IMR-90 (cell line): Measurements from ENCODE around the gene DNTTIP2. TPM values are rescaled to one million over a fixed set of nuclear protein-coding genes. Genes with fewer than 3 reads are reported as not detected.

Source experiments
- ATAC-seq: fragments of 200-7000 bp; cut with Tn5 transposase; 2 replicates; pipeline ENCODE4 v1.9.1; 2020; ENCODE audit warnings: low read depth, mild to moderate bottlenecking, moderate library complexity
- BruUV-seq: library from RNA; stranded (reverse); fragments of 400-500 nt; replicated peaks from 2 replicates; lab custom pipeline; 2021; lab: Mats Ljungman, UMichigan
- CTCF ChIA-PET: fragments of 300-600 bp; formaldehyde crosslinking; extraction: SDS; loops from one replicate; lab custom pipeline; 2021; ENCODE audit warnings: antibody characterized with exemption; lab: Yijun Ruan, JAX
- POLR2A ChIA-PET: fragments of 300-600 bp; sonication (Branson Sonifier 250); formaldehyde crosslinking; loops from one replicate; lab custom pipeline; 2022; ENCODE audit warnings: antibody characterized with exemption; ENCODE audit not compliant: unreplicated experiment; lab: Charles Lee
- DNase-seq: peaks from one replicate; pipeline ENCODE4 v3.0.0; 2013
- H2AFZ ChIP-seq: replicated peaks from 2 replicates; pipeline ENCODE3; 2013; ENCODE audit warnings: low read length, mild to moderate bottlenecking; ENCODE audit not compliant: poor library complexity
- H2AK5ac ChIP-seq: 2 replicates; pipeline ENCODE4 v1.6.1; 2013; ENCODE audit warnings: low read depth, low read length, inconsistent platforms
- H2AK9ac ChIP-seq: replicated peaks from 2 replicates; pipeline ENCODE3; 2013; ENCODE audit warnings: mild to moderate bottlenecking, low read depth, low read length, moderate library complexity; ENCODE audit not compliant: poor library complexity
- H2BK120ac ChIP-seq: 2 replicates; pipeline ENCODE4 v1.6.1; 2013; ENCODE audit warnings: low read depth, low read length, inconsistent platforms
- H2BK15ac ChIP-seq: 3 replicates; pipeline ENCODE4 v1.6.1; 2013; ENCODE audit warnings: low read depth, low read length, inconsistent platforms
- H2BK20ac ChIP-seq: 2 replicates; pipeline ENCODE4 v1.6.1; 2013; ENCODE audit warnings: low read depth, mild to moderate bottlenecking, inconsistent platforms, low read length, moderate library complexity
- H2BK5ac ChIP-seq: 2 replicates; pipeline ENCODE4 v1.6.1; 2013; ENCODE audit warnings: mild to moderate bottlenecking, low read depth, low read length, inconsistent platforms; ENCODE audit not compliant: poor library complexity, severe bottlenecking
- H3K14ac ChIP-seq: replicated peaks from 2 replicates; pipeline ENCODE4 v1.6.1; 2013; ENCODE audit warnings: low read depth, low read length, inconsistent platforms
- H3K18ac ChIP-seq: 2 replicates; pipeline ENCODE4 v1.6.1; 2013; ENCODE audit warnings: low read depth, low read length, control low read depth
- H3K23ac ChIP-seq: 2 replicates; pipeline ENCODE4 v1.6.1; 2013; ENCODE audit warnings: low read depth, low read length, inconsistent platforms
- H3K27ac ChIP-seq: 2 replicates; pipeline ENCODE4 v1.5.1; 2013; ENCODE audit warnings: mild to moderate bottlenecking, control low read depth, low read length; ENCODE audit not compliant: insufficient read depth
- H3K27me3 ChIP-seq: 2 replicates; pipeline ENCODE4 v1.6.1; 2013; ENCODE audit warnings: low read length; ENCODE audit not compliant: control insufficient read depth, insufficient read depth
- H3K36me3 ChIP-seq: 2 replicates; pipeline ENCODE4 v1.6.1; 2013; ENCODE audit warnings: low read length, mixed read lengths; ENCODE audit not compliant: control insufficient read depth, insufficient read depth
- H3K4ac ChIP-seq: 2 replicates; pipeline ENCODE4 v1.6.1; 2013; ENCODE audit warnings: low read depth, low read length, inconsistent platforms
- H3K4me1 ChIP-seq: 2 replicates; pipeline ENCODE4 v1.6.1; 2013; ENCODE audit warnings: low read length, mixed read lengths; ENCODE audit not compliant: control insufficient read depth, insufficient read depth
- H3K4me2 ChIP-seq: 2 replicates; pipeline ENCODE4 v1.6.1; 2013; ENCODE audit warnings: low read depth, mild to moderate bottlenecking, control low read depth, low read length, moderate library complexity
- H3K4me3 ChIP-seq: 2 replicates; pipeline ENCODE4 v1.5.1; 2013; ENCODE audit warnings: low read depth, mild to moderate bottlenecking, control low read depth, low read length, moderate library complexity; ENCODE audit not compliant: insufficient read depth
- H3K56ac ChIP-seq: 2 replicates; pipeline ENCODE4 v1.6.1; 2013; ENCODE audit warnings: low read length, inconsistent platforms; ENCODE audit not compliant: insufficient read depth; ENCODE audit errors: extremely low read depth
- H3K79me1 ChIP-seq, 2 experiments: 2 replicates each; pipeline ENCODE4 v1.6.1; 2013; ENCODE audit warnings: low read length in 2 of 2, inconsistent platforms in 1 of 2, low read depth in 1 of 2
- H3K9ac ChIP-seq: 2 replicates; pipeline ENCODE4 v1.6.1; 2013; ENCODE audit warnings: low read depth, low read length, control low read depth
- H3K9me1 ChIP-seq: 2 replicates; pipeline ENCODE4 v1.6.1; 2013; ENCODE audit warnings: low read length, inconsistent platforms; ENCODE audit not compliant: insufficient read depth
- H3K9me3 ChIP-seq: 2 replicates; pipeline ENCODE4 v1.6.1; 2013; ENCODE audit warnings: low read length; ENCODE audit not compliant: control insufficient read depth, insufficient read depth
- H4K20me1 ChIP-seq: 2 replicates; pipeline ENCODE4 v1.6.1; 2013; ENCODE audit warnings: low read length, inconsistent platforms; ENCODE audit not compliant: insufficient read depth
- H4K5ac ChIP-seq: 2 replicates; pipeline ENCODE4 v1.6.1; 2013; ENCODE audit warnings: mild to moderate bottlenecking, low read depth, low read length, control low read depth
- H4K8ac ChIP-seq, 2 experiments: 2 replicates each; pipeline ENCODE4 v1.6.1; 2013; ENCODE audit warnings: low read depth in 2 of 2, low read length in 2 of 2, control low read depth in 1 of 2, inconsistent platforms in 1 of 2
- H4K91ac ChIP-seq: 2 replicates; pipeline ENCODE4 v1.6.1; 2013; ENCODE audit warnings: low read depth, low read length, inconsistent platforms; ENCODE audit not compliant: insufficient read depth
- BHLHE40 ChIP-seq: fragments of 150-350 bp; IDR thresholded peaks from 2 replicates; pipeline ENCODE4 v1.6.1; 2016; ENCODE audit warnings: mild to moderate bottlenecking, low read depth, low read length
- CEBPB ChIP-seq: IDR thresholded peaks from 2 replicates; pipeline ENCODE4 v1.6.1; 2012; ENCODE audit warnings: low read depth, low read length, improper control_type of control experiment
- CHD1 ChIP-seq: IDR thresholded peaks from 2 replicates; pipeline ENCODE4 v1.6.1; 2012; ENCODE audit warnings: low read depth, low read length, improper control_type of control experiment
- FOS ChIP-seq: fragments of 150-350 bp; IDR thresholded peaks from 2 replicates; pipeline ENCODE4 v1.6.1; 2016; ENCODE audit warnings: low read depth, low read length
- MAFK ChIP-seq: IDR thresholded peaks from 2 replicates; pipeline ENCODE4 v1.6.1; 2012; ENCODE audit warnings: low read depth, low read length, improper control_type of control experiment
- MAZ ChIP-seq: IDR thresholded peaks from 2 replicates; pipeline ENCODE4 v1.6.1; 2012; ENCODE audit warnings: low read depth, mild to moderate bottlenecking, low read length, improper control_type of control experiment, moderate library complexity, borderline replicate concordance
- MXI1 ChIP-seq: IDR thresholded peaks from 2 replicates; pipeline ENCODE4 v1.6.1; 2012; ENCODE audit warnings: low read depth, mild to moderate bottlenecking, low read length, moderate library complexity, borderline replicate concordance
- NFE2L2 ChIP-seq: fragments of 150-350 bp; IDR thresholded peaks from 2 replicates; pipeline ENCODE4 v1.6.1; 2016; ENCODE audit warnings: low read depth, mild to moderate bottlenecking, low read length
- POLR2A ChIP-seq: IDR thresholded peaks from 2 replicates; pipeline ENCODE4 v1.6.1; 2012; ENCODE audit warnings: mild to moderate bottlenecking, low read depth, low read length
- RAD21 ChIP-seq: IDR thresholded peaks from 2 replicates; pipeline ENCODE4 v1.6.1; 2012; ENCODE audit warnings: low read length, improper control_type of control experiment
- RCOR1 ChIP-seq: IDR thresholded peaks from 2 replicates; pipeline ENCODE4 v1.6.1; 2012; ENCODE audit warnings: mild to moderate bottlenecking, low read length, improper control_type of control experiment; ENCODE audit not compliant: insufficient replicate concordance
- RFX5 ChIP-seq: IDR thresholded peaks from 2 replicates; pipeline ENCODE4 v1.8.0; 2012; ENCODE audit warnings: low read depth, mild to moderate bottlenecking, low read length, moderate library complexity
- SMC3 ChIP-seq: fragments of 150-350 bp; IDR thresholded peaks from 2 replicates; pipeline ENCODE4 v1.6.1; 2016; ENCODE audit warnings: low read depth, mild to moderate bottlenecking, antibody characterized with exemption, low read length, moderate library complexity
- WGBS, 2 experiments: methylation state at CpG; one replicate each; pipeline versions ENCODE4 v1.1.5 to v1.1.7; 2013; ENCODE audit warnings: missing lambda C conversion rate in 2 of 2; ENCODE audit not compliant: insufficient read length in 1 of 2; ENCODE audit errors: extremely low coverage in 2 of 2; 5-methylcytosine and 5-hydroxymethylcytosine counted together
- dilution Hi-C: fragments of 300-500 bp; cut with HindIII; formaldehyde crosslinking; loops from one replicate; pipeline ENCODE4 v1.14.3; 2018; ENCODE audit warnings: low sequenced_read_pairs; ENCODE audit not compliant: unreplicated experiment
- in situ Hi-C: fragments of 300-500 bp; cut with MboI; formaldehyde crosslinking; loops from 3 replicates; pipeline ENCODE4 v1.14.3; 2019; ENCODE audit warnings: low sequenced_read_pairs, inconsistent platforms, mixed read lengths
- intact Hi-C: fragments of 100-400 bp; cut with micrococcal nuclease; formaldehyde crosslinking; loops from 2 replicates; pipeline ENCODE4 v1.10.0; 2022
- polyA plus RNA-seq, 3 experiments: library from polyadenylated mRNA; depleted of rRNA; stranded (reverse); fragments of >200 nt; gene quantifications; 2 replicates each; pipeline ENCODE4 v1.2.3, GENCODE V29; 2012; ENCODE audit warnings: low replicate concordance in 1 of 3
- total RNA-seq: library from RNA; depleted of rRNA; stranded (reverse); fragments of >200 nt; gene quantifications from 2 replicates; pipeline ENCODE4 v1.2.3, GENCODE V29; 2012
- TF ChIP-seq, protein P1 (sequence below): fragments of 150-350 bp; IDR thresholded peaks from 2 replicates; pipeline ENCODE4 v1.6.1; 2016; ENCODE audit warnings: low read depth, mild to moderate bottlenecking, low read length, moderate library complexity, borderline replicate concordance
- TF ChIP-seq, protein P2 (sequence below): fragments of 150-350 bp; IDR thresholded peaks from 2 replicates; pipeline ENCODE4 v1.6.1; 2017; ENCODE audit warnings: mild to moderate bottlenecking, antibody characterized with exemption, low read length, low read depth

DNTTIP2 gene
- total and polyA plus RNA-seq, 2 of the 4 experiments (the other 2 are of a cell fraction) = 14.2 to 24.4 TPM

DNA sequence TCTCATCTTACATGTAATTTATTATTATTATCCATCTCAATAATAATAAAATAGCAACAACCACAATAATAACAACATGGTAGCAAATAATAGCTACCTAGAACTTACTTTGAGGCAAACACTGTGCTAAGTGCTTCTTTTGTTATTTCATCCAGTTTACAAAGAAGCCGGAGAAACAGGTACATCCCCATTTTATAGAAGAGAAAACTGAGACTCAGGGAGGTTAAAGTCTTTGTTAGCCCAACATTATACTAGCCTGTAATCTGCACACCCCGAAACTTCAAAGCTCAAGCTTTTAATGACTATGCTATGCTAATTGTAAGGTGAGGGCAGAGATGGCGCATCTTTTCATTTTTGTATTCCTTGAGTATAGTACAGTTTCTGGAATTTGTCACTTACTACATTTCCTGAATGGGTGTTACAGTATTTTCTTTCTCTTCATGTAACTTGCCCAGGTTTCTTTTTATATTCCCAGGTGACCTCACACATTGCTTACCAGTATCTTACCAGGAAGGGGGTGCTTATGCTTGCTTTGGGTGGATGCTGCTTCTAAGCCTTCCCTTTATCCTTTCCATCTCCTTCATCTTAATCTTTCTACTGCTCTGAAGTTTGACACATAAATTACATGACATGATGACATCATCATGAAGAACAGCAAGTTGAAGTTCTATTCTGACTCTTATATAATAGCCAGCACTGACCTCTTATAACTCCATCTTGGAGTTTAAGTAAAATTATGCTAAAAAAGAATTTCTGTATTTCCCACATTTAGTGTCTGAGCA is 21.9 kb upstream of the DNTTIP2 start:
- H2BK5ac ChIP-seq = no peak overlapping the region
- no peak overlapping the region for H4K5ac ChIP-seq
- no peak overlapping the region for H2BK120ac ChIP-seq
- H4K20me1 ChIP-seq = peaks cover 20% of the 10 kb centered on the region; the same call in 1 of the 2 replicates
- DNase-seq = no peak
- no peak overlapping the region for H3K56ac ChIP-seq
- H2AFZ ChIP-seq = no peak overlapping the region
- H2AK9ac ChIP-seq = no peak overlapping the region
- no peak overlapping the region for H3K23ac ChIP-seq
- ChIA-PET CTCF (no interaction called here), POLR2A (no interaction called here)
- peaks cover 3% of the 10 kb centered on the region; the same call in 1 of the 2 replicates for H3K4me1 ChIP-seq
- H3K27ac ChIP-seq = no peak overlapping the region
- H3K9me1 ChIP-seq = peaks cover 3% of the 10 kb centered on the region; the same call in 1 of the 2 replicates
- peaks cover 17 to 47% of the 10 kb centered on the region in 2 experiments; a peak in 3 of 4 replicates for H3K79me1 ChIP-seq
- no peak overlapping the region for H3K9ac ChIP-seq
- no peak overlapping the region for H3K4ac ChIP-seq
- dilution Hi-C loops (no loop called here), in situ Hi-C loops (no loop called here), intact Hi-C loops (loop anchor here (10.0 kb wide), 2 partner anchors 334 to 904 kb away; partner anchors contain the start of gene ARHGAP29)
- no peak overlapping the region for H3K4me2 ChIP-seq
- no CpG with 5 or more reads among the region's 3 CpGs for WGBS, 2 experiments
- no peak overlapping the region for H4K91ac ChIP-seq
- H2BK20ac ChIP-seq = no peak overlapping the region
- no peak overlapping the region for H4K8ac ChIP-seq
- H3K27me3 ChIP-seq = no peaks in the 10 kb centered on the region
- H3K9me3 ChIP-seq = no peaks in the 10 kb centered on the region
- no peak overlapping the region for H2BK15ac ChIP-seq
- no peak overlapping the region for H3K18ac ChIP-seq
- no TSS peak for BruUV-seq
- H2AK5ac ChIP-seq = no peak overlapping the region
- ATAC-seq = no peak
- no peak overlapping the region for H3K14ac ChIP-seq
- H3K36me3 ChIP-seq = peaks cover 19% of the 10 kb centered on the region
- H3K4me3 ChIP-seq = no peak overlapping the region
- no peak for TF ChIP-seq RFX5
- no peak for TF ChIP-seq CEBPB
- TF ChIP-seq, protein P1, sequence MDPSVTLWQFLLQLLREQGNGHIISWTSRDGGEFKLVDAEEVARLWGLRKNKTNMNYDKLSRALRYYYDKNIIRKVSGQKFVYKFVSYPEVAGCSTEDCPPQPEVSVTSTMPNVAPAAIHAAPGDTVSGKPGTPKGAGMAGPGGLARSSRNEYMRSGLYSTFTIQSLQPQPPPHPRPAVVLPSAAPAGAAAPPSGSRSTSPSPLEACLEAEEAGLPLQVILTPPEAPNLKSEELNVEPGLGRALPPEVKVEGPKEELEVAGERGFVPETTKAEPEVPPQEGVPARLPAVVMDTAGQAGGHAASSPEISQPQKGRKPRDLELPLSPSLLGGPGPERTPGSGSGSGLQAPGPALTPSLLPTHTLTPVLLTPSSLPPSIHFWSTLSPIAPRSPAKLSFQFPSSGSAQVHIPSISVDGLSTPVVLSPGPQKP = no peak
- no peak for TF ChIP-seq RAD21
- no peak for TF ChIP-seq RCOR1
- TF ChIP-seq NFE2L2 = no peak
- TF ChIP-seq MXI1 = no peak
- TF ChIP-seq, protein P2, sequence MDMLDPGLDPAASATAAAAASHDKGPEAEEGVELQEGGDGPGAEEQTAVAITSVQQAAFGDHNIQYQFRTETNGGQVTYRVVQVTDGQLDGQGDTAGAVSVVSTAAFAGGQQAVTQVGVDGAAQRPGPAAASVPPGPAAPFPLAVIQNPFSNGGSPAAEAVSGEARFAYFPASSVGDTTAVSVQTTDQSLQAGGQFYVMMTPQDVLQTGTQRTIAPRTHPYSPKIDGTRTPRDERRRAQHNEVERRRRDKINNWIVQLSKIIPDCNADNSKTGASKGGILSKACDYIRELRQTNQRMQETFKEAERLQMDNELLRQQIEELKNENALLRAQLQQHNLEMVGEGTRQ = no peak
- no peak for TF ChIP-seq FOS
- TF ChIP-seq MAFK = no peak
- TF ChIP-seq MAZ = no peak
- TF ChIP-seq SMC3 = no peak
- TF ChIP-seq POLR2A = no peak
- no peak for TF ChIP-seq CHD1
- TF ChIP-seq BHLHE40 = no peak
